IgD-negative memory B cell (primary cell): Measurements from ENCODE around the gene TDRD9. TPM values are rescaled to one million over a fixed set of nuclear protein-coding genes. Genes with fewer than 3 reads are reported as not detected.

Source experiments
- H3K27ac Mint-ChIP-seq, 3 donors: one replicate each; pipeline ENCODE4 v1.8.0; 2020 to 2022; ENCODE audit warnings: mild to moderate bottlenecking in 3 of 3, mixed read lengths in 3 of 3, moderate library complexity in 1 of 3
- H3K27me3 Mint-ChIP-seq: one replicate; pipeline ENCODE4 v1.8.0; 2021; ENCODE audit warnings: mixed read lengths
- H3K36me3 Mint-ChIP-seq: one replicate; pipeline ENCODE4 v1.8.0; 2020; ENCODE audit warnings: mild to moderate bottlenecking, mixed read lengths
- H3K4me1 Mint-ChIP-seq, 3 donors: one replicate each; pipeline ENCODE4 v1.8.0; 2020 to 2022; ENCODE audit warnings: mixed read lengths in 3 of 3, mild to moderate bottlenecking in 1 of 3
- H3K4me3 Mint-ChIP-seq, 4 donors: one replicate each; pipeline ENCODE4 v1.8.0; 2020 to 2022; ENCODE audit warnings: mild to moderate bottlenecking in 4 of 4, mixed read lengths in 4 of 4, moderate library complexity in 3 of 4
- H3K9me3 Mint-ChIP-seq, 3 donors: one replicate each; pipeline ENCODE4 v1.8.0; 2020 to 2021; ENCODE audit warnings: mixed read lengths in 3 of 3, mild to moderate bottlenecking in 1 of 3
- polyA plus RNA-seq: library from polyadenylated mRNA; unstranded; fragments of 300-500 nt; fragmentation: Illumina TruSeq; gene quantifications from one replicate; pipeline ENCODE4 v1.2.3, GENCODE V29; 2021

TDRD9 gene
- polyA plus RNA-seq, 1 donor from 2014 or later, result 2.0 TPM

DNA sequence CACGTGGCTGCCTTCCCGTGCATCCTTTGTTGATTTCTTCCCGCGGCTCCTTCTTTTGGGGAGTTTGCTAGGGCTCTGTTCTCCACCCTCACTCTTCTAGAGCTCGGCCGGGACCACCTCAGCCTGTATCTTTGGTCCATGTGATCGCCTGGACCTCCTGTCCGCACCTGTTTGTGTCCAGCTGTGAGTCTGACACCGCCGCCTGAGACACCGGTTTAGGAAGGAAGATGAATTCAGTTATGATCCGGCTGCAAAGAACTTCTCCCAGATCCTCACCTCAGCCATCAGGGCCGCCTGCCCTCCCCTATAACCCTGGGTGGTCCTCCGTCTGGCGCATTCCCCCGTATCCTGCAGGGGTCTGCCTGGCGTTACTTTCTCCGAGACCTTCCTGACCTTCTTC lies 690 bp upstream of the TDRD9 start:
- H3K9me3 Mint-ChIP-seq, result peaks cover 0 to 2% (median 0%) of the 10 kb centered on the region in 3 donors
- no peaks in the 10 kb centered on the region for H3K27me3 Mint-ChIP-seq
- no peak overlapping the region for H3K27ac Mint-ChIP-seq
- peak overlapping the region in 2 of 4 donors; percentile 32 to 57 for H3K4me3 Mint-ChIP-seq
- peaks cover 0 to 6% (median 1%) of the 10 kb centered on the region in 3 donors for H3K4me1 Mint-ChIP-seq
- H3K36me3 Mint-ChIP-seq, result peaks cover 2% of the 10 kb centered on the region

- Mint-ChIP-seq H3K36me3 (peaks cover 2% of the 10 kb centered on the region), H3K27ac (no peak overlapping the region), H3K4me1 (peaks cover 0 to 8% (median 3%) of the 10 kb centered on the region in 3 donors), H3K27me3 (no peaks in the 10 kb centered on the region), H3K9me3 (peaks cover 0 to 2% (median 0%) of the 10 kb centered on the region in 3 donors), H3K4me3 (no peak overlapping the region)
Measured at GRCh38 chr14:103930051-103930604, 1.9 kb downstream of the TDRD9 start.

DNA sequence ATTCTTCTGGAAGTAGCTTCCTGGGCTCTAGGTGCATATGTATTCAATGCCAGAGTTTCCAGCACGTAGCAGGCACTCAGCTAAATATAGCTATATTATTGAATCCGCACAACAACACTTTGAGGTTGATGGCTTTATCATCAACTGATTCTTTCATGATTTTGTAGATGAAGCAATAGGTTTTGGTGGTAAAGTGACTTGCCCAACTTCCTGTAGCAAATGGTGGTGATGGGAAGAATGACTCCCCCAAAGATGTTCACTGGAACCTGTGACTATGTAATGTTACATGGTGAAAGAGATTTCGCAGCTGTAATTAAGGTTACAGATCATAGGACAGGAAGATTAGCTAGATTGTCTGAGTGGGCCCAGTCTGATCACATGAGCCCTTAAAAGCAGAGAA lies 3.2 kb downstream of the TDRD9 start:
- no peak overlapping the region for H3K27ac Mint-ChIP-seq
- H3K4me1 Mint-ChIP-seq, result peaks cover 0 to 7% (median 2%) of the 10 kb centered on the region in 3 donors
- no peaks in the 10 kb centered on the region for H3K27me3 Mint-ChIP-seq
- H3K9me3 Mint-ChIP-seq, result peaks cover 0 to 2% (median 0%) of the 10 kb centered on the region in 3 donors
- peaks cover 2% of the 10 kb centered on the region for H3K36me3 Mint-ChIP-seq
- H3K4me3 Mint-ChIP-seq, result no peak overlapping the region

GRCh38 chr14:103932791-103933490 lies 4.7 kb downstream of the TDRD9 start:
- H3K27me3 Mint-ChIP-seq, result no peaks in the 10 kb centered on the region
- peaks cover 0 to 2% (median 0%) of the 10 kb centered on the region in 3 donors for H3K9me3 Mint-ChIP-seq
- H3K27ac Mint-ChIP-seq, result no peak overlapping the region
- no peak overlapping the region for H3K4me3 Mint-ChIP-seq
- H3K36me3 Mint-ChIP-seq, result peaks cover under 1% of the 10 kb centered on the region
- H3K4me1 Mint-ChIP-seq, result peaks cover 0 to 7% (median 0%) of the 10 kb centered on the region in 3 donors

- peaks cover 0 to 7% (median 0%) of the 10 kb centered on the region in 3 donors for H3K4me1 Mint-ChIP-seq
- no peaks in the 10 kb centered on the region for H3K36me3 Mint-ChIP-seq
- H3K27ac Mint-ChIP-seq, result no peak overlapping the region
- H3K27me3 Mint-ChIP-seq, result no peaks in the 10 kb centered on the region
- no peaks in the 10 kb centered on the region for H3K9me3 Mint-ChIP-seq
- no peak overlapping the region for H3K4me3 Mint-ChIP-seq
Measured at GRCh38 chr14:103935102-103935501, 6.8 kb downstream of the TDRD9 start.

DNA sequence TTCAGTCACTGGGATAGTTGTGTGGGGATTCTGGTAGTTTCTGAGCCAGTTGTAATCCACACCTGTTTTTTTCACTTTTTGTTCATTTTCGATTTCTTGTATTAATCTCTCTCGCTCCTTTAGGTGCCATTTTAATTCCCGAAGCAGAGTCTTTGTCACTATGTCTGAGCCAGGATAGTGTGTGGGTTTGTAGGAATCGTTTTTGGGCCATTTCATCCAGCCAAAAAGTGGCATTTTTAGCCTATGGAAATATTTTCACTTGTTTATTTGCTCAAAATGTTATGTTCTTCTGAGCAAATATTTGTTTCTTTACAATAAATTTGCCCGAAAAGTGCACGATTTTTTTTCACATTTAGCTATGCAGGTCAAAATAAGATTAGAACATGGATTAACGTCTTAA lies 13.2 kb downstream of the TDRD9 start:
- H3K4me3 Mint-ChIP-seq, result no peak overlapping the region
- H3K27me3 Mint-ChIP-seq, result peaks cover 5% of the 10 kb centered on the region
- no peaks in the 10 kb centered on the region for H3K36me3 Mint-ChIP-seq
- H3K27ac Mint-ChIP-seq, result no peak overlapping the region
- H3K9me3 Mint-ChIP-seq, result no peaks in the 10 kb centered on the region
- H3K4me1 Mint-ChIP-seq, result no peaks in the 10 kb centered on the region

- H3K27me3 Mint-ChIP-seq, result peaks cover 9% of the 10 kb centered on the region
- no peaks in the 10 kb centered on the region for H3K4me1 Mint-ChIP-seq
- H3K4me3 Mint-ChIP-seq, result no peak within 1 kb of the TSS
- H3K27ac Mint-ChIP-seq, result no peak within 1 kb of the TSS
- H3K36me3 Mint-ChIP-seq, result no peaks in the 10 kb centered on the region
- peaks cover 0 to 3% (median 0%) of the 10 kb centered on the region in 3 donors for H3K9me3 Mint-ChIP-seq
Measured at GRCh38 chr14:103941973-103942736, 13.9 kb downstream of the TDRD9 start, which contains the start of gene RD3L. Gene RD3L, minus strand, starts transcription at chr14:103942529. Its CDS starts 834 bp downstream, at chr14:103941695.

- no peak overlapping the region for H3K4me3 Mint-ChIP-seq
- no peak overlapping the region for H3K27ac Mint-ChIP-seq
- H3K36me3 Mint-ChIP-seq, result no peaks in the 10 kb centered on the region
- peaks cover 12% of the 10 kb centered on the region for H3K27me3 Mint-ChIP-seq
- no peaks in the 10 kb centered on the region for H3K4me1 Mint-ChIP-seq
- H3K9me3 Mint-ChIP-seq, result peaks cover 0 to 3% (median 0%) of the 10 kb centered on the region in 3 donors
Measured at GRCh38 chr14:103943673-103944072, 15.4 kb downstream of the TDRD9 start.

DNA sequence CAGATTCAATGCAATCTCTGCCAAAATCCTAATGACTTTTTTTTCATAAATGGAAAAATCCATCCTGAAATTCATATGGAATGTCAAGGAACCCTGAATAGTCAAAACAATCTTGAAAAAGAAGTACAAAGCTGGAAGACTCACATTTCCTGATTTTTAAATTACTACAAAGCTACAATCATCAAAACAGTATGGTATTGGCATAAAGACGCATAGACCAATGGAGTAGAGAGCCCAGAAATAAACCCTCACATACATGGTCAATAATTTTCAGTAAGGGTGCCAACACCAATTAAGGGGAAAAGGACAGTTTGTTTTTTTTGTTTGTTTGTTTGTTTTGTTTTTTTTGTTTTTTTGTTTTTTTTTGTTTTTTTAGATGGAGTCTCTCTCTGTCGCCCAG lies 18.7 kb downstream of the TDRD9 start:
- peaks cover 13% of the 10 kb centered on the region for H3K27me3 Mint-ChIP-seq
- H3K36me3 Mint-ChIP-seq, result no peaks in the 10 kb centered on the region
- no peak overlapping the region for H3K4me3 Mint-ChIP-seq
- peaks cover 0 to 3% (median 0%) of the 10 kb centered on the region in 3 donors for H3K9me3 Mint-ChIP-seq
- no peaks in the 10 kb centered on the region for H3K4me1 Mint-ChIP-seq
- H3K27ac Mint-ChIP-seq, result no peak overlapping the region

DNA sequence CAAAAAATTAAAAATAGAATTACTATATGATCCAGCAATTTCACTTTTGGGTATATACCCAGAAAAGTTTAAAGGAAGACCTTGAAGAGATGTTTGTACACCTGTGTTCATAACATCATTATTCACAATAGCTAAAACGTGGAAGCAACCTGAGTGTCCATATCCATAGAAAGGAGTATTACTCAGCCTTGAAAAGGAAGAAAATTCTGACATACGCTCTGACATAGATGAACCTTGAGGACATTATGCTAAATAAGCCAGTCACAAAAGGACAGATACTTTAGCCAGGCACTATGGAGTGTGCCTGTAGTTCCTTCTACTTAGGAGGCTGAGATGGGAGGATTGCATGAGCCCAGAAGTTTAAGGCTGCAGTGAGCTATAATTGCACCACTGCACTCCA lies 20.2 kb downstream of the TDRD9 start:
- Mint-ChIP-seq H3K36me3 (no peaks in the 10 kb centered on the region), H3K27ac (no peak overlapping the region)

DNA sequence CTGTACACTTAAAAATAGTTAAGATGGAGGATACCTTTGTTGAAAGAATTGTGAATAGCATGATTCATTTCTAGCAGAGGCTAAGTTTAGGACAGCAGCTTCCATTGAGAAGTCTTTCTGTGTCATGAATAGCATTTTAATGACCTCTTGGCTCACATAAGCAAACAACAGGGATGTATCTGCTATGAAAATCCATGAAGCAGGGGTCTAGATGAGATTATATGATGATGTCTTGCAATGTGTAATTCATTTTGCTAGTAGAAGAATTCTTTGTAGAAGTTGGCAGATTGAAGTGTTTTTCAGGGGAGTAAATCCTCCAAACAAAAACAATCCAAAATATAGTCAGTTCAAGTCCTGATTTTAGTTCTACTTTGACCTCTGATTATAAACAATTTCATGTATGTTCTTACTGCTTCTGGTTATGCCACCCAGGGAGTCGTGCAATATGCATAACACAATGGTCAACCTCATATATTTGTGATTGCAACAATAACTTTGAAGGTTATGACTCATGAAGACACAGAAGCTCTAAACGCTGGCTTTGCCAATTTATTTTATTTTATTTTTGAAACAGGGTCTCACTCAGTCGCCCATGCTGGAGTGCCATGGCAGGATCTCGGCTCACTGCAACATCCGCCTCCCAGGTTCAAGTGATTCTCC lies 21.0 kb downstream of the TDRD9 start:
- H3K9me3 Mint-ChIP-seq, result peaks cover 0 to 3% (median 2%) of the 10 kb centered on the region in 3 donors
- H3K27ac Mint-ChIP-seq, result no peak overlapping the region
- no peaks in the 10 kb centered on the region for H3K4me1 Mint-ChIP-seq
- H3K4me3 Mint-ChIP-seq, result no peak overlapping the region
- peaks cover 14% of the 10 kb centered on the region for H3K27me3 Mint-ChIP-seq
- no peaks in the 10 kb centered on the region for H3K36me3 Mint-ChIP-seq

More for the DNA sequence above, 20.2 kb downstream of the TDRD9 start:
- no peaks in the 10 kb centered on the region for H3K4me1 Mint-ChIP-seq
- peaks cover 0 to 3% (median 0%) of the 10 kb centered on the region in 3 donors for H3K9me3 Mint-ChIP-seq
- H3K27me3 Mint-ChIP-seq, result peaks cover 14% of the 10 kb centered on the region
- H3K4me3 Mint-ChIP-seq, result no peak overlapping the region

DNA sequence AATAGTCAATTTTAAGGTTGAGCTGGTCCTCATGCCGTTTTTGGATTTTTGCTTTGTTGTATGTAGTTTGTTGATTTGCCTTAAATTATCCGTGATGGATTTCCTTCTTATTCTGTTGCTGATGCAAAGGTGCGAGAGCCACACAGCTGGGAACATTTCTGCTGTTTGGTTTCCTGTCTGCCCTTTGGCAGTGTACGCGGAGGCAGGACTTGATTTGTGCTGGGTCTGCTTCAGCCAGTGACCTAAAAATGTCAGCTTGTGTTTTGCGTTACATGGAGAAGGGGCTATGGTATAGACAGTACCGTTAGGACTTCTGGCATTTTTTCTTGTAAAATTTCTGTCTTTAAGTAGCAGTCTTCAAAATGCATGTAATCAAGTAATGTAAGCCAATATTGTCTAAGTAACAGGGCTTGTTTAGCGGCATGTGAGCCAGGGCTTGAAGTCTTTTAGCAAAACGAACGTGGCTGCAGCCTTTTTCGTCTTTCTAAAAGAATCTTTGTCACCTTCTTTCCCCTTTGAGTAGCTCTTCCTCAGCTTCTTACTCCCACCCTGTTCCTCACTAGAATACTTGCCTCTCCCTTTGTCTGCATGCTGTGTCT lies 32.3 kb downstream of the TDRD9 start:
- H3K36me3 Mint-ChIP-seq, result no peaks in the 10 kb centered on the region
- H3K4me3 Mint-ChIP-seq, result no peak overlapping the region
- no peak overlapping the region for H3K27ac Mint-ChIP-seq
- no peaks in the 10 kb centered on the region for H3K4me1 Mint-ChIP-seq
- peaks cover 2% of the 10 kb centered on the region for H3K27me3 Mint-ChIP-seq
- no peaks in the 10 kb centered on the region for H3K9me3 Mint-ChIP-seq

- Mint-ChIP-seq H3K9me3 (no peaks in the 10 kb centered on the region), H3K27ac (no peak overlapping the region)
Measured at GRCh38 chr14:103961928-103962578, 33.8 kb downstream of the TDRD9 start.

DNA sequence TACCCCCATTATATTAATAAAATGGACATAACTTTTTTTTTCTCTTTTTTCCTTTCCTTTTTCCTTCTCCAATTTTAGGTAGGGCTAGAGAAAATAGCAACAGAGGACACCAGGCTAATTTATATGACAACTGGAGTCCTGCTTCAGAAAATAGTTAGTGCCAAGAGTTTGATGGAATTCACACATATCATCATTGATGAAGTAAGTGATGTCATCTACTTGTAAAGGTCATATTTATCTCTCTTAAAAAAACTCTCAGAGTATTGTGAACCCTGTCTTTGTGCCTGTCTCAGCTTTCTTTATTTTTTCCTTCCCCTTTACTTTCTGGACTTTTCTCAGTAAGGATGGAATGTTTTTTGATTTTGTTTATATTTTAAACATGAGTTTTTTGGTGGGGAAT lies 38.4 kb downstream of the TDRD9 start:
- Mint-ChIP-seq H3K27me3 (peaks cover 2% of the 10 kb centered on the region), H3K36me3 (no peaks in the 10 kb centered on the region), H3K9me3 (no peaks in the 10 kb centered on the region), H3K4me3 (no peak overlapping the region), H3K27ac (no peak overlapping the region), H3K4me1 (no peaks in the 10 kb centered on the region)

More at GRCh38 chr14:103961928-103962578, 33.8 kb downstream of the TDRD9 start:
- Mint-ChIP-seq H3K4me3 (no peak overlapping the region), H3K4me1 (no peaks in the 10 kb centered on the region), H3K27me3 (peaks cover 2% of the 10 kb centered on the region), H3K36me3 (no peaks in the 10 kb centered on the region)
